Ureter (tissue), 1 donor: ENCODE data around the gene BFSP2. TPM values are rescaled to one million over a fixed set of nuclear protein-coding genes. Genes with fewer than 3 reads are reported as not detected.
"Not testable (repeated sequence)": the region's sequence is repeated elsewhere in the genome, so short reads cannot be mapped to it uniquely, and the experiment has no call there.

ENCODE experiments used
- DNase-seq: peaks from one replicate; pipeline ENCODE4 v3.0.0-alpha.2; 2020; ENCODE audit warnings: low spot score
- total RNA-seq: library from RNA; stranded (reverse); gene quantifications from one replicate; pipeline ENCODE4 v1.2.4, GENCODE V29; 2023
- donor health status: DM: yes; HTN: yes; CAD: no.

BFSP2 gene
- total RNA-seq, 1 donor from 2014 or later: not detected

DNA sequence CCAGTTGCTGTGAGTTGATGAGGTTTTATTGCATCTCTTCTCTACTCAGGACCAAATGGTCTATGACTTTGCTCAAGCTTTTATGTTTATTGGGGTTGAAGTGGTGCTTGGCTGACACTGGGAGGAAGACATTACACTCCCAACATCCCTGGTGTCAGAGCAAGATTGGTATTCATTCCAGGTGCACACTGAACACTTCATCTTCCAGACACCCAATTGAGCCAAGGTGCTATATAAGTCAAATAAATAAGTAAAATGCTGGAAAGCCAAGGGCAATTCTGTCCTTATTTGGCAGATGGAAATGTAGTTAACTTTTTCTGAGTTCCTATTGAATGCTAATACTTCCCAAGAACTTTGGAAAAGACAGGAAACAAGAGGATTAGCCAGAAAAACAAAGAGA, 120.4 kb downstream of the BFSP2 start:
- DNase-seq: no peak

DNA sequence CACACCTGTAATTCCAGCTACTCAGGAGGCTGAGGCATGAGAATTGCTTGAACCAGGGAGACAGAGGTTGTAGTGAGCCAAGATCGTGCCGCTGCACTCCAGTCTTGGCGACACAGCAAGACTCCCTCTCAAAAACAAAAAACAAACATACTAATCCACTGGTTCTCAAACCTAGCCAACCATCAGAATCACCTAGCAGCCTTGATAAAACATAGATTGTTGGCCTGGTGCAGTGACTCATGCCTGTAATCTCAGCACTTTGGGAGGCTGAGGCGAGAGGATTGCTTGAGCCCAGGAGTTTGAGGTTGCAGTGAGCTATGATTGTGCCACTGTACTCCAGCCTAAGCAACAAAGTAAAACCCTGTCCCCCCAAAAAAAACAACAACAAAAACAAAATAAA, 121.1 kb downstream of the BFSP2 start:
- DNase-seq: not testable (repeated sequence)

DNA sequence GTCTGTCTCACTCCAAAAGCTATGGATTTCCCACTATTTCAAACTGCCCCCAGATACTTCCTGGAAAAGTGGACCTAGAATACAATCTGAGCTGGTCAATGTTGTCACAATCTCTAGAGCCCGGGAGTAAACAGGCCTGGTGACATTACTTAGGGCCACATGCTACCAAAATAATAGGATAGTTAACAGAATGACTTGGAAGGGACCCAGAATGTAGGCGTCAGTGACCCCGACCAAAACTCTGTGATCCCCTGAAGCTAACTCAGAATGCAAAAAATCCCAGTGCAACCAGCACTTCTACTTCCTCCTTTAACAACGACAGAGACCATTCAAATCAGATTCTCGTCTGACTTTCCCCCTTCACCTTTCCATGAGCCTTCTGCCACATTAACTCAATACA, 122.1 kb downstream of the BFSP2 start:
- DNase-seq: no peak

DNA sequence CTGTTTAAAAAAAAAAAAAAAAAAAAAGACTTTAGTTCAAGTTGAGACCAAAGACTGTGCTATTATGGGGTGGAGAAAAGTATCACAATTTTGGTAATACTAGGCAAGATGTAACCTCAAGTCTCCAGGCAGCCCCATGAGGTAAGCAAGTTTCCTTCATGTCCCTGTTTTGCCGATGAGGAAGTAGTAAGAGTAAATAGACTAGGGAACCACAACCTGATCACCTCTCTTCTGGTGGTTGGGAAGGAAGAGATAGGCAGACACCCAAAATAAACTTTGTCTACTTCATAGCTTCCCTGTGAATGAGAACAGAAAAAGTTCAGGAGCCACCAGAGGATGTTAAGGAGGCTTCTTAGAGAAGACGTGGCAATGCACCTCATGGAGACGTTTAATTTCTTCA, 123.9 kb downstream of the BFSP2 start:
- not testable (repeated sequence) for DNase-seq

Other genes starting within 250 kb of the BFSP2 start
- 127 TPM for gene CDV3, start 173.6 kb downstream of the BFSP2 start, total RNA-seq